ENCODE data around the gene ZNF358.

The ZNF358 gene

DNA sequence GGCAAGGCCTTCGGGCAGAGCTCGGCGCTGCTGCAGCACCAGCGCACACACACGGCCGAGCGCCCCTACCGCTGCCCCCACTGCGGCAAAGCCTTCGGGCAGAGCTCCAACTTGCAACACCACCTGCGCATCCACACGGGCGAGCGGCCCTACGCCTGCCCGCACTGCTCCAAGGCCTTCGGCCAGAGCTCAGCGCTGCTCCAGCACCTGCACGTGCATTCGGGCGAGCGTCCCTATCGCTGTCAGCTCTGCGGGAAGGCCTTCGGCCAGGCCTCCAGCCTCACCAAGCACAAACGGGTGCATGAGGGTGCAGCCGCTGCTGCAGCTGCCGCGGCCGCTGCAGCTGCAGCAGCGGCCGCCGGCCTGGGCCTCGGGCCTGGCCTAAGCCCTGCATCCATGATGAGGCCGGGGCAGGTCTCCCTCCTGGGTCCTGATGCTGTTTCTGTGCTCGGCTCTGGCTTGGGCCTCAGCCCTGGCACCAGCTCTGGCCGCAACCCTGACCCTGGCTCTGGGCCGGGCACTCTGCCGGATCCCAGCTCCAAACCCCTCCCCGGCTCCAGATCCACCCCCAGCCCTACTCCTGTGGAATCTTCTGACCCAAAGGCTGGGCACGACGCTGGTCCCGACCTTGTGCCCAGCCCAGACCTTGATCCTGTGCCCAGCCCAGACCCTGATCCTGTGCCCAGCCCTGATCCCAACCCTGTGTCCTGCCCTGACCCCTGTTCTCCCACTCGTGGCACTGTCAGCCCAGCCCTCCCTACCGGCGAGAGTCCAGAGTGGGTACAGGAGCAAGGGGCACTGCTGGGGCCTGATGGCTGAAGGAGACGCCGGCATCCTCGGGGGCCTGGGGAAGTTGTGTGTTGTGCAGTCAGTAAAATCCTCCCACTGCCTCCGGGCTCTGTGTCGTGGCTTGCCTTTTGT lies 4.5 kb downstream of the ZNF358 start:
- no peak for DNase-seq (ENCODE audit: low read depth)
- no peak overlapping the region for H3K4me3 ChIP-seq (ENCODE audit: low read length)
- TF ChIP-seq, protein P1, sequence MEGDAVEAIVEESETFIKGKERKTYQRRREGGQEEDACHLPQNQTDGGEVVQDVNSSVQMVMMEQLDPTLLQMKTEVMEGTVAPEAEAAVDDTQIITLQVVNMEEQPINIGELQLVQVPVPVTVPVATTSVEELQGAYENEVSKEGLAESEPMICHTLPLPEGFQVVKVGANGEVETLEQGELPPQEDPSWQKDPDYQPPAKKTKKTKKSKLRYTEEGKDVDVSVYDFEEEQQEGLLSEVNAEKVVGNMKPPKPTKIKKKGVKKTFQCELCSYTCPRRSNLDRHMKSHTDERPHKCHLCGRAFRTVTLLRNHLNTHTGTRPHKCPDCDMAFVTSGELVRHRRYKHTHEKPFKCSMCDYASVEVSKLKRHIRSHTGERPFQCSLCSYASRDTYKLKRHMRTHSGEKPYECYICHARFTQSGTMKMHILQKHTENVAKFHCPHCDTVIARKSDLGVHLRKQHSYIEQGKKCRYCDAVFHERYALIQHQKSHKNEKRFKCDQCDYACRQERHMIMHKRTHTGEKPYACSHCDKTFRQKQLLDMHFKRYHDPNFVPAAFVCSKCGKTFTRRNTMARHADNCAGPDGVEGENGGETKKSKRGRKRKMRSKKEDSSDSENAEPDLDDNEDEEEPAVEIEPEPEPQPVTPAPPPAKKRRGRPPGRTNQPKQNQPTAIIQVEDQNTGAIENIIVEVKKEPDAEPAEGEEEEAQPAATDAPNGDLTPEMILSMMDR (conservative IDR thresholded peaks at IDR 0.05; ENCODE audit: low read length), result no peak

DNA sequence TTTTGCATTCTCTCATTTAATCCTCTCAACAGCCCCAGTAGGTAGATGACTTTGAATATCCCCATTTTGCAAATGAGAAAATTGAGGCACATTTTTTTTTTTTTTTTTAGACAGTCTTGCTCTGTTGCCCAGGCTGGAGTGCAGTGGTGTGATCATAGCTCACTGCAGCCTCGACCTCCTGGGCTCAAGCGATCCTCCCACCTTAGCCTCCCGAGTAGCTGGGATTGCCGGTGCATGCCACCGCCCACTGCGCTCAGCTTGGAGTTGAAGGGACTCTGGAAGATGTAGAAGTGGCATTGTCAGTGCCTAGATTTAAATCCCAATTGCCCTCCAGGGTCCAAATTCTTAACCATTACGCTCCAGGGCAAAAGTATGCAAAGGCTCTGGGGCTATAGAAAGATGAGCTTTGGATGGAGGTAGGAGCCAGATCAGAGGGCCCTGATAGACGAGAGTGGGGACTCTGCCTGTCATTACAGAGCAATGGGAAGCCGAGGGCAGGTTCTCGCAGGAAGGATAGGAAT lies 5.7 kb downstream of the ZNF358 start:
- DNase-seq (ENCODE audit: low read depth), result no peak
- TF ChIP-seq, protein P1 (conservative IDR thresholded peaks at IDR 0.05; ENCODE audit: low read length), result no peak
- peak overlapping the region; percentile 65 for H3K4me3 ChIP-seq (ENCODE audit: low read length)

DNA sequence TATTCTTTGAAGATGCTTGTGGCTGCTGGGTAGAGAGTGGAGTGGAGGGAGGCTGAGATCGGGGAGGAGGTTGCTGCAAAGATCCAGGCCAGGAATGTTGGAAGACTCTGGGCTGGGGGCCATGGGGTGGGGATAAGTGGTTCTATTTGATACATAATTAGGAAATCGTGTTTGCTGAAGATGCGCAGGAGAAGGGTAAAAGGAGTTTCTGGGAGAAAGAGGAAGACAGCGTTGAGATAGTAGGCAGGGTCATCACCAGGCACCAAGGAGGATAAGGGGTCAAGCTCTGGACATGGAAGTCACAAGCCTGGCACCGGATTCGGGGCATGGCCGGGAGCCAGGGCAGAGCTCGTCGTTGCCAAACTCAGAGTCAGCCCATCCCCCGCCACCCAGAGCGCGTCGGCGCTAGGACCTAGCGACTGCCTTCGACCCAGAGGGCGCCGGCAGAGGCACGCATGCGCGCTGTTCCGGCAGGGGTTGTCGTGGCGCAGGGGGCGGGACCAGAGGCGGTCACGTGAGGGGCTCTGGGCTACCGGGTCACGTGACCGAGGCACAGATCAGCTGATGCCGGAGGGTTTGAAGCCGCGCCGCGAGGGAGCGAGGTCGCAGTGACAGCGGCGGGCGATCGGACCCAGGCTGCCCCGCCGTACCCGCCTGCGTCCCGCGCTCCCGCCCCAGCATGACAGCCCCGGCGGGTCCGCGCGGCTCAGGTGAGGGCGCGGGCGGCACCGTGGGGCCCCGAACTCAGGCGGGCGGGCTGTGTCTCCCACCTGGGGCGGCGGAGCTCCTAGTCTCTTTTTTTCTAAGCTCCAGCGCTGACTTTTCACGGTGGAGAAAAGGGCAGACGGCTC lies 6.4 kb downstream of the ZNF358 start, which contains the start of gene MCOLN1:
Gene MCOLN1, plus strand, starts transcription at position 553 of the 851 bp plus-strand sequence. Its CDS starts 127 bp downstream, at position 680.
- DNase-seq (ENCODE audit: low read depth), result peak; percentile 94
- TF ChIP-seq, protein P1 (conservative IDR thresholded peaks at IDR 0.05; ENCODE audit: low read length), result no peak
- H3K4me3 ChIP-seq (ENCODE audit: low read length), result peak within 1 kb of the TSS; percentile 75

DNA sequence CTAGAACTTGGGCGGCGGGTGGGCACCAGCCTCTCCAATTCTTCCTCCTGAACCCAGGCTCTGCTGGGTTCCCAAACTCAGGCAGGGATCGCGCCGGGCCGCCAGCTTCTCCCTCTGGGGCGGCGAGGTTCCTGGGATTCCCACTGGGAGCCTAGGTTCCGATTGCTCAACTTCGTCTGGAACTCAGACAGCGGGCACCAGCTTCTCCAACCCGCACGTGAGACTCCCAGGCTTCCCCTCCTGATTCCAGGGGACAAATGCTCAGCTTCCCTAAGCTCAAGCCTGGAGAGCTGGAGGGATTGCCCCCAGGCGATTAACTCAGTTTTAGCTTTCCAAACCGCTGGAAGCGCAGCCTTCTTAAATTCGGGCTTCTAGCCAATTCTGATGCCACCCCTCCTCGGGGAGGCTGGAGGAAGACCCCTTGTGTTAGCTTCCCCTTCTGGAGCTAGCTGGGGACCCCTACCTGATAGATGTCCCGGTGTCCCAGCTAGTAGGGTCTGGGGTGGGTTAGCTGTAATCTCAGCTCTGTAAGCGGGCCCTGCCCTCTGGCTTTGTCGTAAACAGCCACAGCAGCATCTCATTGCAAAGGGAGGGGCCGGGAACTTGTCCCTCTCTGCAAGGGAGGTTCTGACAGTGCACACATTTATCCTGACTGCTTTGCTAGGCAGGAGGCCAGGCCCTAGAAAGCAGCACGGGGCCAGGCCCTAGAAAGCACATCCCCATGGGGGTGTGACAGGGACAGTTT lies 7.2 kb downstream of the ZNF358 start:
- peak; percentile 43 for DNase-seq (ENCODE audit: low read depth)

DNA sequence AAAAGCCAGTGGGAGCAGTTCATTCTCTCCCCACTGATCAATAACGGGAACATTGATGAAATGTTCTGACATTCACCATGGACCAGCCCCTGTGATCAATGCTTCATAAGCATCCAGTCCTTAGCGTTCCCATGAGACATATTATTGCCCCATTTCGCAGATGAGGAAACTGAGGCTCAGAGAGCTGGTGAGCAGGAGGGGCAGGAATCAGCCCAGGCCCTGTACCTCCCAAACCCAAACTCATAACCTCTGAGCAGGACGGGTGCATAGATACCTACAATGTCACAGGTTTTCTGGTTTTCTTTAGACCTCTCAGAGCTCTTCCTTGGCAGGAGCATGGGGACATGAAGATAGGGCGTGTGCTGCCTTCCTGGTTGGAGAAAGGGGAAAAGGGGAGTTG lies 8.6 kb downstream of the ZNF358 start:
- H3K4me3 ChIP-seq (ENCODE audit: low read length), result no peak overlapping the region
- no peak for DNase-seq (ENCODE audit: low read depth)
- TF ChIP-seq, protein P1 (conservative IDR thresholded peaks at IDR 0.05; ENCODE audit: low read length), result no peak

More for the DNA sequence above, 7.2 kb downstream of the ZNF358 start:
- TF ChIP-seq, protein P1 (conservative IDR thresholded peaks at IDR 0.05; ENCODE audit: low read length), result no peak
- peak overlapping the region; percentile 75 for H3K4me3 ChIP-seq (ENCODE audit: low read length)

DNA sequence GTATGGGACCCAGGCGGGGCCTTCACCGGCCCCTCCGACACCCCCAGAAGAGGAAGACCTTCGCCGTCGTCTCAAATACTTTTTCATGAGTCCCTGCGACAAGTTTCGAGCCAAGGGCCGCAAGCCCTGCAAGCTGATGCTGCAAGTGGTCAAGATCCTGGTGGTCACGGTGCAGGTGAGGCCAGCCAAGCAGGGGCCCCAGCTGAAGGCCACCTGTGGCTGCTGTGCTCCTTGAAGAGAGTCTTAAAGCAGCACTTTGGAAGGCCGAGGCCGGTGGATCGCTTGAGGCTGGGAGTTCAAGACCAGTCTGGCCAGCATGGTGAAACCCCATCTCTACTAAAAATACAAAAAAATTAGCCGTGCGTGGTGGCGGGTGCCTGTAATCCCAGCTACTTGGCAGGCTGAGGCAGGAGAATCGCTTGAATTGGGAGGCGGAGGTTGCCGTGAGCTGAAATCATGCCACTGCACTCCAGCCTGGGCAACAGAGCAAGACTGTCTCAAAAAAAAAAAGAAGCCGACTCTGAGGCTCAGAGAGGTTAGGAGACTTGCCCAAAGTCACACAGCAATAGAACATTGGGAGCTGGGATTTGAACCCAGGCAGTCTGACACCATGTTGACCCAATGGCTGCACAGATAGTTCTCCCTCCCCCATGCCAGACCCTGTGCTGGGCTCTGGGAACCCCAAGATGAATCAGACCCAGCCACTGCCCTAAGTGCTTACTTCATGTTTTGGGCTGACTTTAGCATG lies 9.3 kb downstream of the ZNF358 start:
- H3K4me3 ChIP-seq (ENCODE audit: low read length), result no peak overlapping the region
- TF ChIP-seq, protein P1 (conservative IDR thresholded peaks at IDR 0.05; ENCODE audit: low read length), result no peak
- no peak for DNase-seq (ENCODE audit: low read depth)

Measured in AG10803 (cell line).